Measurements from ENCODE around the gene ZAR1L. TPM values are rescaled to one million over a fixed set of nuclear protein-coding genes. Genes with fewer than 3 reads are reported as not detected.

ZAR1L gene
- total RNA-seq, 2 donors from 2014 or later, result 0.19 TPM; not detected in 1

- H3K36me3 Mint-ChIP-seq (ENCODE audit: low read depth), result peaks cover 54% of the 10 kb centered on the region
- ATAC-seq (replicated peaks), result no peak
- no peaks in the 10 kb centered on the region for H3K9me3 Mint-ChIP-seq
- H3K27me3 Mint-ChIP-seq, result no peaks in the 10 kb centered on the region
- no peak overlapping the region for H3K27ac Mint-ChIP-seq
- no peak overlapping the region for H3K4me3 Mint-ChIP-seq
- no peaks in the 10 kb centered on the region for H3K4me1 Mint-ChIP-seq
Measured at GRCh38 chr13:32255724-32256109, 59.4 kb downstream of the ZAR1L start.

- Mint-ChIP-seq H3K36me3 (ENCODE audit: low read depth) (peaks cover 60% of the 10 kb centered on the region), H3K4me3 (no peak overlapping the region), H3K27ac (no peak overlapping the region), H3K27me3 (no peaks in the 10 kb centered on the region), H3K4me1 (no peaks in the 10 kb centered on the region), H3K9me3 (no peaks in the 10 kb centered on the region)
- no peak for ATAC-seq (replicated peaks)
Measured at GRCh38 chr13:32254916-32255723, 60.0 kb downstream of the ZAR1L start.

- Mint-ChIP-seq H3K36me3 (ENCODE audit: low read depth) (peaks cover 60% of the 10 kb centered on the region), H3K9me3 (no peaks in the 10 kb centered on the region), H3K4me1 (no peaks in the 10 kb centered on the region), H3K4me3 (no peak overlapping the region), H3K27me3 (no peaks in the 10 kb centered on the region), H3K27ac (no peak overlapping the region)
- no peak for ATAC-seq (replicated peaks)
Measured at GRCh38 chr13:32254416-32254815, 60.7 kb downstream of the ZAR1L start.

GRCh38 chr13:32253911-32254399 is 61.2 kb downstream of the ZAR1L start:
- H3K36me3 Mint-ChIP-seq (ENCODE audit: low read depth), result peaks cover 59% of the 10 kb centered on the region
- ATAC-seq (replicated peaks), result no peak
- no peaks in the 10 kb centered on the region for H3K27me3 Mint-ChIP-seq
- H3K4me1 Mint-ChIP-seq, result no peaks in the 10 kb centered on the region
- H3K4me3 Mint-ChIP-seq, result no peak overlapping the region
- no peak overlapping the region for H3K27ac Mint-ChIP-seq
- H3K9me3 Mint-ChIP-seq, result no peaks in the 10 kb centered on the region

Other genes with a start within 250 kb of the ZAR1L start
- 10 to 100 TPM; 27.7 to 28.5 TPM for gene BRCA2, start 145 bp upstream of the ZAR1L start, total RNA-seq
- 10 to 100 TPM; 20.6 to 62.0 TPM for gene N4BP2L1, start 112.8 kb upstream of the ZAR1L start, total RNA-seq
- 100 to 1,000 TPM in 1 of 2 donors, 10 to 100 TPM in 1; 97.0 to 126 TPM for gene N4BP2L2, start 223.4 kb upstream of the ZAR1L start, total RNA-seq

Data from activated T-helper 17 cell treated with anti-CD3 and anti-CD28 coated beads, Interleukin-2, amount 50 U/mL, for 72 hours (primary cell).